ENCODE measurements around the gene RLN3.
"Not testable (repeated sequence)": the region's sequence is repeated elsewhere in the genome, so short reads cannot be mapped to it uniquely, and the experiment has no call there.

The RLN3 gene

GRCh38 chr19:13995878-13996765 lies 31.8 kb upstream of the RLN3 start:
- no peak for DNase-seq

DNA sequence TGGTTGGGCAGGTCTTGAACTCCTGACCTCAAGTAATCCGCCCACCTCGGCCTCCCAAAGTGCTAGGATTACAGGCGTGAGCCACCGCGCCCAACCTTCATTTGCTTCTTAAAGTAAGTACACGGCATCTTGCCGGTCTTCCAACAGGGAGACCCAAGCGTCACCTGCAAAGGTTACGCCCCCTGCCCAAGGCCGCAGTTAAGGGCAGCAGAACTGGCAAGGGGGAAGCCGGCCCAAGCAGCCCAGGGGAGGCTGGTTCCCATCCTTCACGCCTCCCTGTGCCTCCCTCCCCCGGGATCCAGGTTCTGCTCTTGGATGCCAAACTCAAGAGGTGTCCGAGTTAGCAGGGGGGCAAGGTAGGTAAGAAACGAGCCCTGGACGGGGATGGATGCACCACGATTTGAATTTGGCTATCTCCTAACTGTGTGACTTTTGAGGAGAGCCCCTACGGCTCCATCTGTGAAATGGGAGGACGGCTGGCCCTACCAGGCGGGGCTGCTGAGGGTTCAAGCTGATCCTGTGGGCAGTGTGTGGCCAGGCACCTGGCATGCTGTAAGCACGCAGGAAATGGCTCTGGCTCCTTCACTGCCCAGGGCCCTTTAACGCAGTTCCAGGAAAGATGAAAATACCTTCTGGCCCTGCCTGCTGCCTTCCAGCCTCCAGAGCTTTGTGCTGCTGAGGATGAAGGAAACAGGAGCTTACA lies 30.9 kb upstream of the RLN3 start:
- no peak for DNase-seq

DNA sequence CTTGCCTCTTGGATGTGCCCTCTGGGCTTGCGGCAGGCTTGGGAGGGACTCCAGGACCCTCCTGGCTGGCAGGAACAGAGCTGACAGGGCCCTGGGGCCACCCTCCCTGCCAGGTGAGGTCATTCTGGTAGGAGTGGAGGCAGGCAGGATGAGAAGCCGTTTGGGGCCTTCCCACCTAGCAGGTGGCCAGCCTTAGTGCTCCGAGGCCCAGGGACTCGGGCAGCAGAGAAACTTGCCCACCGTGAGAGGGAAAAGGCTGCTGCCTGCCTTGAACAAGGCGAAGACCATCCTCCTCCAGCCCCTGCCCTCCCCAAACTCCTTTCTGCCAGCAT lies 30.4 kb upstream of the RLN3 start:
- no peak for DNase-seq

DNA sequence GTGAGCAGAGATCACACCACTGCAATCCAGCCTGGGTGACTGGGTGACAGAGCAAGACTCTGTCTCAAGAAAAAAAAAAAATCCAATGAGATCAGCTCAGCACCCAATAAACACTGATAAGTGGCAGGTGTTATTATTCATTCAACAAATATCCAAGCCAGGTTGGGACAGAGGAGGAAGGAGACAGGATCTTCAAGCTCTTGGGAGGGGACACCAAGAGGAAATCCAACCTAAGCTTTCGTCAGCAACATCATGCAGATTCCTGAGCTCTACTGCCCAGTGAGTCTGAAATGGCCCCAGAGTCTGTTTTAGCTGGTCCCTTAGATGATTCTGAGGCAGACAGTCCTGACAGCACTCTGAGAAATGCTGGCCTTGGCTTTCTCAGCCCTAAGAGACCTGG lies 29.5 kb upstream of the RLN3 start:
- no peak for DNase-seq

- DNase-seq: no peak
Measured at GRCh38 chr19:13999085-13999484, 28.9 kb upstream of the RLN3 start.

- DNase-seq: no peak
Measured at GRCh38 chr19:14000691-14001375, 27.1 kb upstream of the RLN3 start.

DNA sequence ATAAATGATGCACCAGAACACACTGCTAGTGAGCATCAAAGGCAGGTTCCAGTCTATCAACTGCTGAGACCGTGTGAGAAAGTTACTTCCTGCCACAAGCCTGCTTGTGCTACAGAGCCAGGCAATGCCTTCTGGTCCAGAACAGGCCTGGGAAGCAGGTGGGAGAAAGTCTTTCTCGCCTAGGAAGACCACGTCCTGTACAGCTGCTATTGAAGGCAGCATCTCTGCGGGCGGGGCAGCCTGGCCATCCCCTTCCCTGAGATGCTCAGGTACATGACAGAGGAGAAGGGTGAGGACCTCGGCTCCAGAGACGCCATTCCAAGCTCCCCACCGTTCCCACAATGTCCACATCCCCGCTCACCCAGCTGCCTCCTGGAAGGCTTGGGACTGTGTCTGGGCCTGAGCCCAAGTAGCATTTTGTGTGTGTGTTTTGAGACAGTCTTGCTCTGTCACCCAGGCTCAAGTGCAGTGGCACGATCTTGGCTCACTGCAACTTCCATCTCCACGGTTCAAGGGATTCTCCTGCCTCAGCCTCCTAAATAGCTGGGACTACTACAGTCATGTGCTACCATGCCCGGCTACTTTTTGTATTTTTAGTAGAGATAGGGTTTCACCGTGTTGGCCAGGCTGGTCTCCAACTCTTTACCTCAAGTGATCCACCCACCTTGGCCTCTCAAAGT lies 25.2 kb upstream of the RLN3 start:
- DNase-seq: no peak

DNA sequence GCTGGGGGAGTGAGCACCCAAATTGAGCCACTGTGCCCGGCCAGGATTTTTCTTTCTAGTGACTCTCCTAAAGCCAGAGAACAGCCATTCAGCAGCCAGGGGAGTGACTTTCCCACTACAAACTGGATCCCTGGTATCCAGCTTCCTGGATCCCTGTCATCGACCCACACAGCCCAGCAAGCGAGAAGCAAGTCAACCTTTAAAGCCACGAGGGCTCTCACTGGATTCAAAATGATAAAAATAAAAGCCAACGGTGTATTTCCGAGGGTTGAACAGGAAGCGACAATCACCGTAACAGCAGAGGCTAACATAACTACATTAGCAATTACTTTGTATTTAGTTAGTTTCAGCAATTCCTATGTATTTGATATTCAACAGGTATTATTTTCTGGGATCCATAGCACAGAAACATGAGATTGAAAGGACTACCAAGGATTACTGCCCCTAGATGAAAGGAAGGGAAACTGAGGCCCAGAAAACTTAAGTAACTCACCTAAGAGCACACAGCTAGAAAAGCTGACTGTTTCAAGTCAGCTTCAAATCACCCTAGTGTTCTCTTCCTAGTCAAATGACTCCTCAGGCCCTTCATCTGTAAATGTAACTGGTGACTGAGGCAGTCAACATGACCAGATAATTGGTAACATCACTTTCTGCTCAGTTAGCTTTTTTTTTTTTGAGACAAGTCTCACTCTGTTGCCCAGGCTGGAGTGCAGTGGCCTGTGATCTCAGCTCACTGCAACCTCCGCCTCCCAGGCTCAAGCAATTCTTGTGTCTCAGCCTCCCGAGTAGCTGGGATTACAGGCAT lies 24.5 kb upstream of the RLN3 start:
- no peak for DNase-seq

DNA sequence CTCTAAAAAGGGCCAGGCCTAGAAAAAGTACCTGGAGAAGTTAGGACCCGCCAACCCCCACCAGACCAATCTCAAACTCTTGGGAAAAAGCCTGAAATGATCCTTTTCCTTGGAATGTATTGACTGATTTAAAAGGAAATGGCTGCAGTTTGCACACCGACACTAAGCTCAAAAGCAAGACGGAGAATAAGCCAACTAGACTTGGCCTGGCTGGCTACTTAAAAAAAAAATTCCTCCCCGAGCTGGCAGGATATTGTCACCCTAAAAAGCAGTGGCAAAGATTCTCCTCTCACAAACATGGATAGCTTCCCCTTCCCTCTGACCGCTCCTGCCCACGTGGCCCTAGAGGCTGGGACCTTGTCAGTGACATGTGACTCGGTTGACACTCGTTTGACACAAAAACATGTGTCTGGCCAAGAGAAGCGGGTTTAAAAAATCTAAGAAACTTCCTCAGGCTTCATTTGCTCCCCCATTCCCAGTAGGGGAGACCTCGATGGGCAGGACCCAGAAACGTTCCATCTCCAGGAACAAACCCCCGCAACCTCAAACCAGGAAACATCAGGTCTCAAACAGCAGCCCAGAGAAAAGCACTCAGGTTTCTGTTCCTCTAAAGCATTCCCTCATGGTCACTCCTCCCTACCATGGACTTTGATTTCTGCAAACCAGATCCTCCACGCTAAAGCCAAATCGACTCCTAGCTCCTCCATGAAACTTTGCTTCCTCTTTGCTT lies 23.2 kb upstream of the RLN3 start:
- DNase-seq: no peak

- peak; percentile 33 to 67 for DNase-seq
Measured at GRCh38 chr19:14005349-14006084, 22.4 kb upstream of the RLN3 start.

- peak; percentile 98 to 100 for DNase-seq
Measured at GRCh38 chr19:14006085-14006765, 21.7 kb upstream of the RLN3 start, which contains the start of gene RFX1. Gene RFX1, minus strand, starts transcription at chr19:14006320. Its CDS starts 12,477 bp downstream, at chr19:13993843.

DNA sequence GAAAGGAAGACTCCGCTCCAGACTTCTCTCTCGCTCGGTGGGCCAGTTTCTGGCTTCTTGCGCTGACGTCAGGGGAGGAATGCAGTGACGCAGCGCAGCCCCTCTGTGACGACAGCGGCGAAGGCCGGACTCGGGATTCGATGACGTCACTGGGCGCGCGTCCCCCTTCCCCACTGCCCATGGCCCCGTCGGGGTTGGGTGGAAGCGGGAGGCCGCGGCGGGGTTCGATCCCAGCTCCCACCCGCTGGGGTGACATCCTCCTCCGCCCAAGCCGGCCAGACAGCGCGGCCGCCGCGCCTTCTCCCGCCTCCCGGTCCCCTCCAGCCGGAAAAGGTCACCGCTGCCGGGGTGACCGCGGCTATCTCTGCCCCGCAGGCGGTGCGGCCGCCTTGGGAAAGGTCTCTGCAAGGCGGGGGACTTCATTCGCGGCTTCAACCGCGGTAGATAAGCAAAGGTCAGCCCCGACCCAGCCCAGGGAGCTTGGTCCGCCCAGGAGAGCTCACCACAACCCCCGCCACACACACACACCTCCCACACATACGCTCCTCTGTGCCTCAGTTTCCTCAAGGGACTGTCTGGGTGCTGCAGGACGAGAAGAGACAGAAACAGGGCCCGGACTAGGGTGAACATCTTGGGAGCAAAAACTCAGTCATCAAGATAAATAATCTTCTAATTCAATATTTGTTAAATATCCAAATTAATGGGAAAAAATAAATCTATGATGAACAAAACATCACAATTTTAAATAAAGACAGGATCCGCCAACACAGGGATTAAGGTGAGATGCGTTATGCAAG lies 21.0 kb upstream of the RLN3 start:
- DNase-seq: no peak

DNA sequence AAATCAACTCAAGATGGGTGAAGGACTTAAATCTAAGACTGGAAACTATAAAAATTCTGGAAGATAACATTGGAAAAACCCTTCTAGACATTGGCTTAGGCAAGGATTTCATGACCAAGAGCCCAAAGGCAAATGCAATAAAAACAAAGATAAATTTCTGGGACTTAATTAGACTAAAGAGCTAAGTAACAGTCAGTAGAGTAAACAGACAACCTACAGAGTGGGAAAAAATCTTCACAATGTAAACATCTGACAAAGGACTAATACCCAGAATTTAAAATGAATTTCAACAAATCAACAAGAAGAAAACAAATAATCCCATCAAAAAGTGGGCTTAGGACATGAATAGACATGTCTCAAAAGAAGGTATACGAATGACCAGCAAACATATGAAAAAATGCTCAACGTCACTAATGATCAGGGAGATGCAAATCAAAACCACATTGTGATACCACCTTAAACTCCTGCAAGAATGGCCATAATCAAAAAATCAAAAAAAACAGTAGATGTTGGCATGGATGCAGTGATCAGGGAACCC lies 15.5 kb upstream of the RLN3 start:
- no peak for DNase-seq

- no peak for DNase-seq
Measured at GRCh38 chr19:14015524-14016035, 12.4 kb upstream of the RLN3 start.

- DNase-seq: no peak
Measured at GRCh38 chr19:14019100-14019499, 8.8 kb upstream of the RLN3 start.

DNA sequence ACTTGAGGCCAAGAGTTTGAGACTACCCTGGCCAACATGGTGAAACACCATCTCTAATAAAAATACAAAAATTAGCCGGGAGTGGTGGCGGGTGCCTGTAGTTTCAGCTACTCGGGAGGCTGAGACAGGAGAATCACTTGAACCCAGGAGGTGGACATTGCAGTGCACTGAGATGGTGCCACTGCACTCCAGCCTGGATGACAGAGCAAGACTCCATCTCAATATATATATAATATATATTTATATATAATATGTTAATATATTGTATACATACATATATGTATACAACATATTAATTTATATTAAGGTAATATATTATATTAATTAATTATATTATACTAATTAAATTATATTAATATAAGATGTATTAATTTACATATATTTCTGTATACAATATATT lies 8.2 kb upstream of the RLN3 start:
- DNase-seq: not testable (repeated sequence)

GRCh38 chr19:14021474-14021873 lies 6.5 kb upstream of the RLN3 start:
- no peak for DNase-seq

DNA sequence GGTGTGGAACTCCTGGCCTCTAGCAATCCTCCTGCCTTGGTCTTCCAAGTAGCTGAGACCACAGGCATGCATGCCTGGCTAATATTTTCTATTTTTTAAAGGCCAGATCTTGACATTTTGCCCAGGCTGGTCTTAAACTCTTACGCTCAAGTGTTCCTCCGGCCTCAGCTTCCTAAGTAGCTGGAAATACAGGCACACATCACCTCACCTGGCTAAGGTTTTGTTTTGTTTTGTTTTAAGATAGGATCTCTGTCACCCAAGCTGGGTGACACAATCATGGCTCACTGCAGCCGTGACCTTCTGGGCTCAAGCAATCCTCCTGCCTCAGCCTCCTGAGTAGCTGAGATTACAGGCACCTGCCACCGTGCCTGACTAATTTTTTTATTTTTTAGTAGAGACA lies 5.5 kb upstream of the RLN3 start:
- no peak for DNase-seq
